ENCODE results near the gene DRG1.
"Not testable (repeated sequence)": the region's sequence is repeated elsewhere in the genome, so short reads cannot be mapped to it uniquely, and the experiment has no call there.

DRG1 gene, protein sequence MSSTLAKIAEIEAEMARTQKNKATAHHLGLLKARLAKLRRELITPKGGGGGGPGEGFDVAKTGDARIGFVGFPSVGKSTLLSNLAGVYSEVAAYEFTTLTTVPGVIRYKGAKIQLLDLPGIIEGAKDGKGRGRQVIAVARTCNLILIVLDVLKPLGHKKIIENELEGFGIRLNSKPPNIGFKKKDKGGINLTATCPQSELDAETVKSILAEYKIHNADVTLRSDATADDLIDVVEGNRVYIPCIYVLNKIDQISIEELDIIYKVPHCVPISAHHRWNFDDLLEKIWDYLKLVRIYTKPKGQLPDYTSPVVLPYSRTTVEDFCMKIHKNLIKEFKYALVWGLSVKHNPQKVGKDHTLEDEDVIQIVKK

DNA sequence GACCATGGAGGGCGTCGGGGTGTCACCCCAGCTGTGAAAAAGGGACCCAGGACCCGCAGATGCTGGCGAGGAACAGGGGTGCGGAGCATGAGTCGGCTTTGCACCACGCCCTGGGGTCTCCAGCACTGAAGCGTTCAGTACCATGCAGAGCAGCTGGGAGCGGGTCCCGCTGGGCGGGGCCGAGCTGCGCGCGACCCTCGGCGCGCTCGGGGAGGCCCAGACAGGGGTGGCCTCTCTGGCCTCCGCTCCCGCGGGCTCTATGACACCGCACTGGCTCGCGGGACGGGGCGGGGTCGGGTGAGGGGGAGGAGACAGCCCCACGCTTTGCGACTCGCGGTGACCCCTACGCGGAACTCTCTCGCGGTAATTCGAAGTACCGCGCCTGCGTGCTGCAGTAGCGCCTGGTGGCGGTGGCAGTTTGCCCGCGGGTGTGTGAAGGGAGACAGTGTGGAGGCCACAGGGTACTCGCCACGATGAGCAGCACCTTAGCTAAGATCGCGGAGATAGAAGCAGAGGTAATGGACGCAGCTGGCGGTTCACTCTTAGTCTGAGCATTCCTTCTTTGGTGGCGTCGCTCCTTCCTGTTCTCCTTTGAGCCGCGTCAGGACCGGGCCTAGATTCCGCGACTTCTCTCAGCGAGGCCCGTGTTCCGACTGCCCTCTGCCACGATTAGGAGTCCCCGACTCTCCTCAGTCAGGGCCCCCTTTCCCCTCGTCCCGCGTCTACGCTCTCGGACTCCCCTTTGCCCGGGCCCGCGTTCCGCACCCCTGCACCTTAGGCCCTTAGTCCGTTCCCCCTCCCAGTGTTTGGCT is at the start of gene DRG1:
TSS of gene DRG1 (plus strand) at position 394 of the 812 bp plus-strand sequence. CDS start at position 474, 80 bp downstream.
- peak; percentile 83 for DNase-seq

DNA sequence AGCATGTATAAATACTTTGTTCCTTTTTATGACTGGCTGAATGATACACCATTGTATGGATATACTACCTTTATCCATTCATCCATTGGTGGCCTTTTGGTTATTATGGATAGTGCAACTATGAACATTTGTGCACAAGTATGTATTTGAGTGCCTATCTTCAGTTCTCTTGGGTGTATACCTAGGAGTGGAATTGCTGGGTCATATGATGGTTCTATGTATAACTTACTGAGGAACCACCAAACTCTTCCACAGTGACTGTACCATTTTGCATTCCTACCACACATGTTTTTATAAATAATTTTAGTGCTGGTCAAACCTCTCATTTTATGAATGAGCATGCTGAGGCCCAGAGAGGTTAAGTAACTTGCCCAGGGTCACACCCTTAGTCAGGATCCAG is 49.4 kb upstream of the DRG1 start:
- no peak for DNase-seq

DNA sequence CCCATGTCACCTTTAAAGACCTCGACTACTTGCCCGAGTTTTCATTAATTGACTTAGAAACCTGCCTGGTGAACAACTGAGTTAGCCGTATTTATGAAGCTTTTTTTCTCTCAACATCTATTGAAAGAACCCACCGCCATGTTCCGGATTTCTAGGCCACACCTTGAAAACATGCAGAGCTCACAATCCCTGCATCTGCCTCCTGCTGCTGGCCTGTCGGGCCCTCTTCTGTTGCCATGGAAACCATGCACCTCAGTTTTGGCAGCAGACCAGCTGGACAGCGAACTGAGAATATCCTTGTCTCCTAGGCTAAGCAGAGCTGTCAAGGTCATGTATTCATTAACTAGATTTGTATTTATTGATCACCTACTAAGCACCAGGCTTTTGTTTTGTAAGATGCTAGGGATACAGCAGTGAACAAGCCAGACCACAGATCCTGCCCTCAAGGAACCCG is 49.0 kb upstream of the DRG1 start:
- DNase-seq = no peak

DNA sequence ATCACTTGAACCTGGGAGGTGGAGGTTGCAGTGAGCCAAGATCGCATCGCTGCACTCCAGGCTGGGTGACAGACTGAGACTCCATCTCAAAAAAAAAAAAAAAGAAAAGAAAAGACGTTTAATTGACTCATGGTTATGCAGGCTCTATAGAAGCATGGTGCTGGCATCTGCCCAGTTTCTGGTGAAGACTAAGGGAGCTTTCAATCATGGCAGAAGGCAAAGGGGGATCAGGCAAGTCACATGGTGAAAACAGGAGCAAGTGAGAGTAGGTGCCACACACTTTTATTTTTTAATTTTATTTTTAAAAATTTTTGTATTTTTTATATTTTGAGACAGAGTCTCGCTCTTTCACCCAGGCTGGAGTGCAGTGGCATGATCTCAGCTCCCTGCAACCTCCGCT is 44.9 kb upstream of the DRG1 start:
- no peak for DNase-seq

DNA sequence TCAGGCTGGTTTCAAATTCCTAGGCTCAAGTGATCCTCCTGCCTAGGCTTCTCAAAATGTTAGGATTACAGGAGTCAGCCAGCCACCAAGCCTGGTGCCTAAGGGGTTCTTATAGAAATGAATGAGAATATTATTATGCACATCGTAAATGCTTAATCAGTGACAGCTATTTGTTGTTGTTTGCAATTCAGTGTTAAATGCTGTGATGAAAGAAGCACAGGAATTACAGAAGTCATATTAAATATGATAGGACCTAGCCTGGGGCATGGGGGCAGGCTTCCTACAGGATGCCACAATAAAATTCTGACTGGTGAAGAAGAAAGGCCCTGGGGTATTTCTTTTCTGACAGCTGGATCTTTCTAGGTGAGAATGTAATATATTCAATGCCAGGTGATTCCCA is 39.4 kb upstream of the DRG1 start:
- no peak for DNase-seq

DNA sequence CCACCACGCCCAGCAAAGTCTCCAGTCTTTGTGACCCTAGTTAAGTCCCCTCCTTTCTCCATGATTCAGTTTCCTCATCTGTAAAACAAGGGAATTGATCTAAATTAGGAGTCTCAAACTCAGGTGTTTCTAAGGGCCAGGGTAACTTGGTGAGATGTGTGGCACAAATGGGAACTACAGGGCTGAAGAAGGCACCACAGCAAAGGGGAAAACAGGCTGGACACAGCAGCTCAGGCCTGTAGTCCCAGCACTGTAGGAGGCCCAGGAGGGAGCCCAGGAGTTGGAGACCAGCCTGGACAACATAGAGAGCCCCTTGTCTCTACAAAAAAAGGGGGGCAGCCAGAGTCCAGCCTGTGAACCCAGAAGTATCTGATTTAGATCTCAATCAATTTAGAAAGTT is 37.7 kb upstream of the DRG1 start:
- DNase-seq = no peak

DNA sequence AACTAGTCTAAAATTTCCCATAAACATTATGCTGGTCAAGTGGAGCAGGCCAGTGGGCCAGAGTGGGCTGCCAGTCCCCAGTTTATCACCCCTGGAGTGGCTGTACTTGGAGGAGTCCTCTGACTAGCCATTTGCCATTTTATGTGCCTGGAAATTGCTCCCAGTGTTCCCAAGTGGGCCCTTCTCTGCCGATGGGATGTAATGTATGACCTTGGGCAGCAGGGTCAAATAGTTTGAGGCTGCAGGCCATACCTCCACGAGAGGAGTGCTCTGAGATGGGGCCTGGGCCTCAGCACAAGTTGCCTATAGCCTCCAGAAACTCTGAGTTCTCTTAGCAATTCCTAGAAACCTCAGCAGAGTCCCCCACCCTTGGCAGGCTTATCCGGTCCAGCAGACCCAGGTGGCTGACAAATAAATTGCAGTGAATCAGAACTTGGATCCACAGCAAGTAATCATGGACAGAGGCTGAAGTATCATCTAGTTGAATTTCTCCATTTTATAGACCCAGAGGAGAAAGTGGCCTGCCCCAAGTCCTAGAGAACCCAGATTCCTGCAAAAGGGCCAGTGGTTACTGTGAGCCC is 35.4 kb upstream of the DRG1 start:
- no peak for DNase-seq

DNA sequence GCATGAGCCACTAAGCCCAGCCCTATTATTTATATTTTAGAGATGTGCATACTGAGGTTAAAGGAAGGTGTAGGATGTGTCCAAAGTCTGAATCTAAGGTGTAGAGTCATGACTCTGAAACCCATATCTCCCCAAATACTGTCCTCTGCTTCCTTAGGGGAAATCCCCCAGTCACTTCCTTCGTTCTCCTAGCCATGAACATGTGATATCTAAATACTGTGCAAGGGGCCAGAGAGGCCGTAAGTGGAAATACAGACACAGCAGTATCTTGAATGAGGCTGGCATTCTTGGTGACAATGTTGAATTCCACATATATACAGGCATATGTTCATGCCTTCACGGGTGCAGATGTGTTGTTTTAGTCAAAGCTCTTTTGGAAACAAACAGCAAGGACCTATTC is 32.0 kb upstream of the DRG1 start:
- DNase-seq = no peak

DNA sequence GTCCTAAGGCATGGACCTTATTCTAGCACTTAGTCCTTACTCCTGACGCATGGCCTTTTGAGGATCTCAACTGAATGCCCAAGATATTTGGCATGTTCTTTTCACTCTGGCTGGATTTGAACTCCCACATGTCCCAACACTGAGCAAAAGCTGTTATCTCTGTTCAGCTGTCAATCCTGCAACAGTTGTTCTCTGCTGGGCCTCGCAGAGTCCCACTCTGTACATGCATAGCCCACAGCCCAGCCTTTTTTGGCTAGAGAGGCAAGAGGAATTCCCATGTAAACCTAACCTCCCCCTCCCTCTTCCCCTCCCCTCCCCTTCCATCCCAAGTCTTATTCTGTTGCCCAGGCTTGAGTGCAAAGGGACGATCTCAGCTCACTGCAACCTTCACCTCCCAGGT is 21.8 kb upstream of the DRG1 start:
- no peak for DNase-seq

DNA sequence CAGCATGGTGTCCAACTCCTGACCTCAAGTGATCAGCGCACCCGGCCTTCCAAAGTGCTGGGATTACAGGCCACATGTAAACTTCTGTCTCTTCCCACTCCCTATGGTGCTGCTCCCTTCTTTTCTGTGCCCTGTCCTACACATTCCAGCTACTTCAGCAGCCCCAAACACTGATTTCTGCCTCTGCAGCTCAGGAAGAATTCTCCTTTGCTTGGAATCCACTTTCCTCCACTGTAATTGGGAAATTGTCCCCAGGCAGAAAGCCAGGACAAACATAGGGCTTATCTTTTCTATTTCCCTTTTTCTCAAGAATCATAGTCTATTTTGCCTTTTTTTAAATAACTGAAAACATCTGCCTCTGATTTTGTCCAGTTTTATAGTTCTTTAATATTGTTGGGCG is 21.3 kb upstream of the DRG1 start:
- DNase-seq = no peak

DNA sequence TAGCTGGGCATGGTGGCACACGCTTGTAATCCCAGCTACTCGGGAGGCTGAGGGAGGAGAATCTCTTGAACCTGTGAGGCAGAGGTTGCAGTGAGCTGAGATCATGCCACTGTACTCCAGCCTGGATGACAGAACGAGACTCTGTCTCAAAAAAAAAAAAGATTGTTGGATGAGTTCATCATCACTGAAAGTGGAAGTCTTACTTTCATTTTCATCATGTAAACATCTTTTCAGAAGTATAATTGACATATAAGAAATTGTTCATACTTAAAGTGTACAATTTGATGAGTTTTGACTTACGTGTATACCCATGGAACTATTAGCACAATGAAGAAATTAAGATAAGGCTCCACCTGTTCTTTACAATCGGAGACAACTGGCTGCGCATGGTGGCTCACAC is 20.8 kb upstream of the DRG1 start:
- not testable (repeated sequence) for DNase-seq

DNA sequence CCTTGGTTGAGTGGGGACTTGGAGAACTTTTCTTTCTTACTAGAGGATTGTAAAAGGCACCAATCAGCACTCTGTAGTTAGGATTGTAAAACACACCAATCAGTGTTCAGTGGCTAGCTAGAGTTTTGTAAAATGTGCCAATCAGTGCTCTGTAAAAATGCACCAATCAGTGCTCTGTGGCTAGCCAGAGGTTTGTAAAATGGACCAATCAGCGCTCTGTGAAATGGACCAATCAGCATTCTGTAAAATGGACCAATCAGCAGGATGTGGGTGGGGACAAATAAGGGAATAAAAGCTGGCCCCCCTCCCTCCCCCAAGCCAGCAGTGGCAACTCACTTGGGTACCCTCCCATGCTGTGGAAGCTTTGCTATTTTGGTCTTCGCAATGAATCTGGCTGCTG is 5.5 kb upstream of the DRG1 start:
- DNase-seq = no peak

DNA sequence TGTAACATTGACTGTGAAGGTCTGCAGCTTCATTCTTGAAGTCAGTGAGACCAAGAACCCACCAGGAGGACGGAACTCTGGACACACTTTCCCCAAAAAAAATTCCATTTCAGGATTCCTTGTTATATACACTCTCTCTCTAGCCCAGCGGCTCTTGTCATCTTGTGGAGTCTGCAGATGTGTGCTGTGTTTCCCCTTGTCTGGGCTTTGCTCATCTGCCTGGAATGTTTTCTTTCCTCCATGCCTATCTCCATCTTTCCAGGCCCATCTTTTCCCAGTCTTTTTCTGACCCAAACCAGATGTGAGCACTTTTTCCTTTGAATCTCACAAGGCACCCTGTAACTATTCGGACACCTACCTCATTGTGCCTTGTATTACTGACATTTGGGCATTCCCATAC is 5.1 kb upstream of the DRG1 start:
- no peak for DNase-seq

DNA sequence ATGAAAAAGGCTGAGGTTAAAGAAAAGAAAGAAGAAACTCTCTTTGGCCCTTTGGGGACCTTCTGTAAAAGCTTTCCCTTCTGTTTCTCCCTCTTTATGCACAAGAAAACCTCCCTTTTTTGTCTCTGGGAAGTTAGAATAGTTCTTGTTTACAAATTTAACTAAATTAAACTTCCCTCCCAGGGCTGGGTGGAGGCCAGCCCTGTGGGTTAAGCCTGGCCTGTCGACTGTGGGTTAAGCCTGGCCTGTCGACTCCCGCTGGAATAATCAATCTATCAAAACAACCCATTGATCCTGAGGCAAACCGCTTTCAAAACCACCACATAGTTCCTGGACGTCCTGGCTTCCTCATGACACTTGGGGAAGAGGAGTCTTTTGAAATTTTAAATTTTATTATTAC is 1.2 kb upstream of the DRG1 start:
- DNase-seq = no peak

DNA sequence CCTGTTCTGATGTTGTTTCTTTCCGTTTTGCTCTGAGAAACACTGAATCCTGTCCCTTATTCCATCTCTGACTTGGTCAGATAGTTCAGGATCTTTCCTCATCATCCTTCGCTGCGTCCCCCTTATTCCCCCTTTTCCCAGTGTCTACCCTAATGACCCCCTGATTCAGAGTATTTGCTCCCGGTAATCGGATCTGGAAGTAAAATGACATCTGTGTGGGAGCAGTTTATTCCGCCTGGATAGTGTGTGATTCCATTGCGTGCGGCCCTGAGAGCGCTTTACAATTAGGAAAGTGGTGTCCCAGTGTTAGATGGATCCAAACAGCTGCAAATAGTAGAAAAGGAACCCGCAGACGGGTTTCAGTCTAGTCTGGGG is 606 bp downstream of the DRG1 start:
- no peak for DNase-seq

DNA sequence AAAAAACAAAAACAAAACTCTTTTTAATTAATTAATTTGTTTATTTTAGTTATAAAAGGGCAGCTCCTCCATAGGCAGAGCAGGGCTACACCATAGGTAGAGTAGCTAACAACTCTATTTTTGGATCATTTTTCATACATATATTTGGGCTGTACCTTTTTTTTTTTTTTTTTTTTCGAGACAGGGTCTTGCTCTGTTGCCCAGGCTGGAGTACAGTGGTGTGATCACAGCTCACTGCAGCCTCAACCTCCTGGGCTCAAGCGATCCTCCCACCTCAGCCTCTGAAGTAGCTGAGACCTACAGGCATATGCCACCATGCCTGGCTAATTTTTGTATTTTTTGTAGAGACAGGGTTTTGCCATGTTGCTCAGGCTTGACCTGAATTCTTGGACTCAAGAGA is 2.9 kb downstream of the DRG1 start:
- DNase-seq = not testable (repeated sequence)

DNA sequence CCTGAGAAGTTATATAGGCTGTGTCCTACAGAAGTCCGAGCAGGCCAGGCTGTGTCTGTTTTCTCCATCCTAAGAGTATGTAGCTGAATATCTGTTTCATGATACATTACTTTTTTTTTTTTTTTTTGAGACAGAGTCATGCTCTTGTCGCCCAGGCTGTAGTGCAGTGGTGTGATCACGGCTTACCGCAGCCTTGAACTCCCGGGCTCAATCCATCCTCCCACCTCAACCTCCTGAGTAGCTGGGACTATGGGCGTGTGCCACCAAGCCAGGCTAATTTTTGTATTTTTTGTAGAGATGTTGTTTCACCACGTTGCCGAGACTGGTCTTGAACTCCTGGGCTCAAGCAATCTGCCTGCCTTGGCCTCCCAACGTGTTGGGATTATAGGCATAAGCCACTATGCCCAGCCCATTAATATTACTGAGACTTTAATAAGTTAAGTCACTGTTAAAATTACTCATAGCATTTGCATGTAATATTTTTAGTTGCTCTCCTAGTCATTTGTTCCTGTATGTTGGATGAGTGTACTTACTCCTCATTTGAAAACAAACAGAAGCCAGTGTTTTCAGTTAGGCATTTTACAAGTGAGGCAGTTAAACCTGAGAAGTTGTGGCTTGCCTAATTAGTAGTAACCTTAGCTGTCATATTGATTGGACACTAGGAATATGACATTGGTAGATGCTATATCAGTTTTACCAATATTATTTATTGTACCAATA is 26.1 kb downstream of the DRG1 start:
- no peak for DNase-seq

DNA sequence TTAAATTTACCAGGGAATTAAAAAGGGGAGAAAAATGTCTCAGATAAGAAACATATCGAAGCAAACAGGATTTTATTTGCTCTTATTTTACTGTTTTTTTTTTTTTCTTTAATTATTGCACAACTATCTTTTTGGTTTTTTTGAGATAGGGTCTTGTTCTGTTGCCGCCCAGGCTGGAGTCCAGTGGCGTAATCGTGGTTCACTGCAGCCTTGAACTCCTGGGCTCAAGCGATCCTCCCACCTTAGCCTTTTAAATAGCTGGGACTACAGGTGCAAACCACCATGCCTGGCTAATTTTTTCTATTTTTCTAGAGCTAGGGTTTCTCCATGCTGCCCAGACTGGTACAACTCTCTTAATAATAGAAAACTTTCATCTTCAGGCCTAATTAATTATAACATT is 32.5 kb downstream of the DRG1 start:
- no peak for DNase-seq

DNA sequence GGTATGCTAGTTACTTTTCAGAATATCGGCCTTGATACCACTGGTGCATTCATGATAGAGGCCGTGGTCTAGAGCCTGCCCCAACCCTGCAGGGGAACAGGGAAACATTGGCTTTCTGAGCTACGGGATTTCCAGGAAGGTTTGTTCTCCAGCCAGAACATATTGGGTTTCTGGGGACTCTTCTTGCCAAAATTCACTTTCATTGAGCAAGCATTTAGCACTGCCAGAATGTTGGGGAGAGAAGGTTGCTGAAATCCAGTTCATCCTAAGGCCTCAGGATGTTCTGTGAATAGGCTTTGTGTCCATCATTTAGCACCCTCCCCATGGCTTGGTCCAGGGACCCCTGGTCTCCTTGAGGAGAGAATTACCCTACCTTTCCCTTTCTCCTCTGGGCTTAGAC is 36.7 kb downstream of the DRG1 start:
- no peak for DNase-seq

DNA sequence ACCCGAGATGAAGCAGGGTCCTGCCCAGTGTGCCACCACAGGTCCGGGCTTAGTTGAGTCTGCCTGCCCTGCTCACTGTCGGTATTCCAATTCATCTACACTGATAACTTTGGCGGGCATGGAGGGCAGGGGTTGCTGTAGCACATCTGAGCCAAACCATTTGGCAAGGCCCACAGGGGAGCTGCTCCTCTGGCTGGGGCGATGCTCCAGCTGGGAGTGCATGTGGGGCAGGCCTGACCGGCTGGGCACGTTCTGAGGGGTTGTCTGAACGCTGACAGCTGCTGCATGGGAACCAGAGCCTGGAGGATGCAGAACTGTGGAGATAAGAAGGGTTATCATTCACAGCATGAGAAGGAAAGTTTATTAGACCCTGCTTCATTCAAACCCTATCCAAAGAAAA is 40.4 kb downstream of the DRG1 start:
- no peak for DNase-seq

DNA sequence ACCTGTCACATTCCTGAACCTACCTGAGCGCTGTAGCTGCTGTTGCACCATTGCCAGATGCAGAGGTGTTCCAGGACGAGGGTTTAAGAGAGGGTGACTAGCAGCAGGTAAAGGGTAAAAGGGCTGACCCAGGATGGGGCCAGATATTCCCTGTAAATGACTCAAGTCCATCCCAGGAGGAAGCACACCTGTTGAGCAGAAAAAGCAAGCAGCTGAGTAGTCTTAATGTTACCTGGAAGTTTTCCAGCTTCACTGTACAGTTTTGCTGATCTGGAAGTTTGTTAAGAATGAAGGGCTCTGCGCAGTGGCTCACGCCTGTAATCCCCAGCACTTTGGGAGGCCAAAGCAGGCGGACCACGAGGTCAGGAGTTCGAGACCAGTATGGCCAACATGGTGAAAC is 41.3 kb downstream of the DRG1 start:
- no peak for DNase-seq

DNA sequence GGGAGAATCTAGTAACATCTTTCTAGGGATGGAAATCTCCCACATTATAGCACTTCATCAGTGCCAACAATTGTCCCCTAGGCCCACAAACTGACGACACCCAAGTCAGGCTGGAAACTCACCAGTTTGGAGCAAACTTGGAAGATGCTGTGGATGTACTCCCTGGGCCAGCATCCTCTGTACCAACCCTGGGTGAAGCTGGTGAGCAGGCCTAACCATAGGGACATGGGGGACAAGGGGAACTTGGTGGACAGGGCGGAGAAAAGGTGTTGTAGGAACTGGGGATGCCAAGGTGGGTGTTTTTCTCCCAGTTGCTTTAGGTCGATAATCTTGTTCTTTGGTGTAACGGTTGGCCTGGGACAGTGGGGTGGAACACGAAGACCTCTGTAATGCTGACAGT is 42.2 kb downstream of the DRG1 start:
- DNase-seq = no peak

DNA sequence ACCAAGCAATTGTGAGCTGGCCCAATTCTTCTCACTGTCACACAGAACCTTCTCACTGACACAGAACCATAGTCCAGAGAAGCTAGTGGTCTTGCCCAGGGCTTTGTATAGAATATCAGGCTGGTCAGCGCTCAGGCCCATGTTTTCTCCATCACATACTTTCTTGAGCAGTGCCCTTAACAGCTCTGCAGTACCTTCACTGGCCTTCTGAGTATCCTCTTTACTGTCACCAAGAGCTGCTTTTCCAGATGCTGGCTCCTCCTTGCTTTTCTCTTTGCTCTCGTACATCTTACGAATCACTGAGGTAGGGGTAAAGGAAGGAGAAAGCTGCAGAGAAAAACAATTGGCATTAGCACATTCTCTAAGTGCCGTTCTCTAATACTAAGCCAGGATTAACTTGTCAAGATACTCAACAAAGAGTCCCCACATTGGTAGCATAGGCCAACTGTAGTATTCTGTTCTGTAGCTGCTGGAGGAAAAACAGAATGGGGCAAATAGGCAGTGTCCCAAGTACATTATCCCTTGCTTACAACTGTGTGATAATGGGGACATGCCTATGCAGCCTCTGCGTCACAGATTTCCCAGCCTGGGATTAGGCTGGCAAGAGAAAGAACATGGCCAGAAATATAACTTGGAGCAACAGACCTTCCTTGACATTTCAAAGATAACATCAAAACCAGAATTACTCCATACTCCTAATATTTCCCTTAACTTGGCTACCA is 43.5 kb downstream of the DRG1 start:
- DNase-seq = no peak

All from NCI-H510A (cell line).